Astrocyte (in vitro differentiated cells and primary cell): Measurements from ENCODE around the gene MRFAP1.

Experiments
- CTCF ChIP-seq: IDR thresholded peaks from 2 replicates; pipeline ENCODE4 v1.5.1; 2011; ENCODE audit warnings: low read depth, mild to moderate bottlenecking, inconsistent platforms, low read length, moderate library complexity; ENCODE audit not compliant: insufficient read depth
- EZH2 ChIP-seq: IDR thresholded peaks from 2 replicates; pipeline ENCODE4 v1.6.1; 2012; ENCODE audit warnings: mild to moderate bottlenecking, low read length, inconsistent platforms; ENCODE audit not compliant: insufficient read depth

GRCh38 chr4:6644792-6645530, 4.5 kb downstream of the MRFAP1 start:
- no peak for TF ChIP-seq EZH2
- TF ChIP-seq CTCF, result no peak
